K562 (cell line): ENCODE measurements around the gene KCNK10. TPM values are rescaled to one million over a fixed set of nuclear protein-coding genes. Genes with fewer than 3 reads are reported as not detected.
A peak's percentile ranks its signal among the peaks of the same experiment; 100 is the strongest.

Experiments used
- ATAC-seq: fragments of 200-7000 bp; cut with Tn5 transposase; 3 replicates; pipeline ENCODE4 v1.9.1; 2020; ENCODE audit warnings: moderate library complexity
- BruUV-seq: library from RNA; stranded (reverse); fragments of 400-500 nt; replicated peaks from 2 replicates; lab custom pipeline; 2021; lab: Mats Ljungman, UMichigan
- CTCF ChIA-PET: fragments of 300-600 bp; formaldehyde crosslinking; extraction: SDS; loops from one replicate; lab custom pipeline; 2021; ENCODE audit warnings: low intra/inter-chr PET ratio; lab: Yijun Ruan, JAX
- POLR2A ChIA-PET: fragments of 300-600, 350-650 bp; sonication (Branson Sonifier 250); formaldehyde crosslinking; extraction: SDS; loops from one replicate; lab custom pipeline; 2021; ENCODE audit warnings: antibody characterized with exemption, inconsistent platforms; lab: Yijun Ruan, JAX
- DNase-seq, 4 experiments: peaks; one replicate each; pipeline versions ENCODE4 v3.0.0 to v3.0.0-alpha.2; 2011 to 2018; ENCODE audit warnings: low spot score in 3 of 4, mixed read lengths in 3 of 4; ENCODE audit errors: extremely low read depth in 1 of 4
- FAIRE-seq: peaks from 2 replicates; lab custom pipeline; 2011; peaks lifted over from hg19 to GRCh38; lab: Jason Lieb, UNC
- H2AFZ ChIP-seq: 2 replicates; pipeline ENCODE4 v1.6.0; 2011; ENCODE audit warnings: low read depth, low read length, control low read depth, inconsistent platforms
- H3K27ac ChIP-seq: fragments of 200-600 bp; 3 replicates; pipeline ENCODE4 v1.8.0; 2011; ENCODE audit warnings: low read depth, mild to moderate bottlenecking, control low read depth, inconsistent platforms, low read length, moderate library complexity, mixed read lengths; ENCODE audit errors: extremely low read depth
- H3K27me3 ChIP-seq, 2 experiments: fragments of 300-600 bp in 1 of 2; 2 replicates in 1 of 2; 3 replicates in 1 of 2; pipeline versions ENCODE4 v1.6.0 to v1.8.0; 2011; ENCODE audit warnings: inconsistent platforms in 2 of 2, low read length in 2 of 2, mild to moderate bottlenecking in 1 of 2, mixed read lengths in 1 of 2, moderate library complexity in 1 of 2; ENCODE audit not compliant: control insufficient read depth in 2 of 2, insufficient read depth in 2 of 2
- H3K36me3 ChIP-seq: fragments of 300-600 bp; 3 replicates; pipeline ENCODE4 v1.8.0; 2011; ENCODE audit warnings: mild to moderate bottlenecking, low read length, inconsistent platforms; ENCODE audit not compliant: control insufficient read depth, insufficient read depth
- H3K4me1 ChIP-seq, 2 experiments: fragments of 200-600 bp in 1 of 2; replicated peaks in 1 of 2; 2 replicates in 1 of 2; 3 replicates in 1 of 2; pipeline versions ENCODE4 v1.5.1 to v1.8.0; 2011; ENCODE audit warnings: inconsistent platforms in 2 of 2, low read length in 2 of 2, mild to moderate bottlenecking in 1 of 2, mixed read lengths in 1 of 2, moderate library complexity in 1 of 2; ENCODE audit not compliant: control insufficient read depth in 2 of 2, insufficient read depth in 2 of 2
- H3K4me2 ChIP-seq: 2 replicates; pipeline ENCODE4 v1.6.1; 2011; ENCODE audit warnings: low read length, control low read depth, inconsistent platforms, mixed read lengths; ENCODE audit not compliant: insufficient read depth
- H3K4me3 ChIP-seq: fragments of 200-600 bp; sonication (generic), shearing (Covaris generic); 2 replicates; pipeline ENCODE4 v1.5.1; 2016; ENCODE audit warnings: control low read depth, inconsistent platforms
- H3K79me2 ChIP-seq: fragments of 200-600 bp; 3 replicates; pipeline ENCODE4 v1.8.0; 2011; ENCODE audit warnings: low read length, inconsistent platforms; ENCODE audit not compliant: control insufficient read depth, insufficient read depth
- H3K9ac ChIP-seq, 2 experiments: 2 replicates each; pipeline versions ENCODE4 v1.6.0 to v1.6.1; 2011; ENCODE audit warnings: low read depth in 2 of 2, low read length in 2 of 2, control low read depth in 1 of 2, inconsistent platforms in 1 of 2, mild to moderate bottlenecking in 1 of 2, mixed read lengths in 1 of 2; ENCODE audit not compliant: insufficient read depth in 1 of 2
- H3K9me1 ChIP-seq: one replicate; pipeline ENCODE4 v1.6.0; 2011; ENCODE audit warnings: inconsistent platforms, mild to moderate bottlenecking, low read length, moderate library complexity; ENCODE audit not compliant: control insufficient read depth, insufficient read depth
- H3K9me3 ChIP-seq: replicated peaks from 2 replicates; pipeline ENCODE4 v1.5.1; 2011; ENCODE audit warnings: low read depth, low read length, inconsistent platforms; ENCODE audit not compliant: control insufficient read depth, insufficient read depth
- H4K20me1 ChIP-seq: replicated peaks from 2 replicates; pipeline ENCODE4 v1.6.1; 2011; ENCODE audit warnings: low read length, inconsistent platforms, mixed read lengths; ENCODE audit not compliant: control insufficient read depth, insufficient read depth
- BMI1 ChIP-seq: fragments of 150-350 bp; IDR thresholded peaks from 2 replicates; pipeline ENCODE4 v1.6.1; 2014; ENCODE audit warnings: low read length
- FOSL1 ChIP-seq: fragments of 200-800 bp; sonication (Bioruptor generic); conservative IDR thresholded peaks from 2 replicates; pipeline ENCODE4 v1.6.1; 2016; ENCODE audit warnings: missing genetic modification characterization, missing compliant biosample characterization
- HNRNPLL ChIP-seq: fragments of 200-400 bp; formaldehyde crosslinking; IDR thresholded peaks from 2 replicates; pipeline ENCODE4 v1.6.1; 2017; ENCODE audit warnings: low read length, low read depth, mild to moderate bottlenecking; ENCODE audit not compliant: poor library complexity, severe bottlenecking
- JUND ChIP-seq, 2 experiments: IDR thresholded peaks; 2 replicates in 1 of 2; 3 replicates in 1 of 2; pipeline ENCODE4 v1.6.1; 2011; ENCODE audit warnings: borderline replicate concordance in 2 of 2, low read depth in 2 of 2, low read length in 2 of 2, improper control_type of control experiment in 1 of 2, missing biosample characterization in 1 of 2, missing genetic modification characterization in 1 of 2, missing genetic modification reagents in 1 of 2
- MEIS2 ChIP-seq: fragments of 450-650 bp; IDR thresholded peaks from 2 replicates; pipeline ENCODE4 v1.6.1; 2014; ENCODE audit warnings: mild to moderate bottlenecking; ENCODE audit not compliant: partially characterized antibody
- MTF1 ChIP-seq: fragments of 250-450 bp; sonication (Bioruptor Pico); IDR thresholded peaks from 2 replicates; pipeline ENCODE4 v1.9.0; 2021; ENCODE audit warnings: moderate library complexity, mild to moderate bottlenecking, inconsistent platforms, borderline replicate concordance
- NBN ChIP-seq: fragments of 450-650 bp; IDR thresholded peaks from 2 replicates; pipeline ENCODE4 v1.6.1; 2016; ENCODE audit warnings: low read depth, mild to moderate bottlenecking
- NEUROD1 ChIP-seq: fragments of 150-350 bp; IDR thresholded peaks from 2 replicates; pipeline ENCODE4 v1.6.1; 2014; ENCODE audit warnings: borderline replicate concordance, low read length, low read depth; ENCODE audit not compliant: partially characterized antibody
- PCBP1 ChIP-seq: fragments of 200-400 bp; formaldehyde crosslinking; IDR thresholded peaks from 2 replicates; pipeline ENCODE4 v1.6.1; 2018; ENCODE audit warnings: mild to moderate bottlenecking, low read depth, low read length; ENCODE audit not compliant: poor library complexity, severe bottlenecking
- PKNOX1 ChIP-seq: fragments of 450-650 bp; IDR thresholded peaks from 2 replicates; pipeline ENCODE4 v1.6.1; 2016
- PTBP1 ChIP-seq: fragments of 200-400 bp; formaldehyde crosslinking; IDR thresholded peaks from 2 replicates; pipeline ENCODE4 v1.6.1; 2017; ENCODE audit warnings: low read depth, low read length
- PYGO2 ChIP-seq: fragments of 450-650 bp; IDR thresholded peaks from 2 replicates; pipeline ENCODE4 v1.6.1; 2016; ENCODE audit warnings: mild to moderate bottlenecking, missing genetic modification characterization, moderate library complexity, missing compliant biosample characterization
- RNF2 ChIP-seq: sonication (generic); IDR thresholded peaks from 2 replicates; pipeline ENCODE4 v1.6.1; 2016
- SNIP1 ChIP-seq: fragments of 450-650 bp; IDR thresholded peaks from 2 replicates; pipeline ENCODE4 v1.7.1; 2017; ENCODE audit warnings: low read depth, mild to moderate bottlenecking
- SPI1 ChIP-seq: IDR thresholded peaks from 2 replicates; pipeline ENCODE4 v1.6.1; 2011; ENCODE audit warnings: low read depth, low read length, control low read depth, borderline replicate concordance
- SREBF2 ChIP-seq: sonication (generic); formaldehyde crosslinking; IDR thresholded peaks from 2 replicates; pipeline ENCODE4 v1.4.0; 2020; ENCODE audit warnings: mild to moderate bottlenecking, missing genetic modification reagents
- THAP12 ChIP-seq: fragments of 250-450 bp; sonication (Bioruptor Pico); IDR thresholded peaks from 2 replicates; pipeline ENCODE4 v1.9.0; 2021; ENCODE audit warnings: mild to moderate bottlenecking, inconsistent platforms
- ZNF175 ChIP-seq: fragments of 200-800 bp; sonication (Bioruptor generic); IDR thresholded peaks from 2 replicates; pipeline ENCODE4 v1.6.1; 2016; ENCODE audit warnings: low read depth, mild to moderate bottlenecking, missing genetic modification characterization, missing compliant biosample characterization
- ZNF384 ChIP-seq: IDR thresholded peaks from 2 replicates; pipeline ENCODE4 v1.6.1; 2012; ENCODE audit warnings: low read depth, low read length, improper control_type of control experiment
- ZNF436 ChIP-seq: fragments of 250-450, 450-650 bp; sonication (Bioruptor Pico); formaldehyde crosslinking; IDR thresholded peaks from 2 replicates; pipeline ENCODE4 v1.7.0; 2020; ENCODE audit warnings: mild to moderate bottlenecking
- ZNF780A ChIP-seq: fragments of 250-450 bp; sonication (Bioruptor Pico); IDR thresholded peaks from 2 replicates; pipeline ENCODE4 v1.5.0; 2021; ENCODE audit warnings: mild to moderate bottlenecking
- ZNF785 ChIP-seq: fragments of 250-450 bp; sonication (Bioruptor Pico); IDR thresholded peaks from 2 replicates; pipeline ENCODE4 v1.4.0; 2020; ENCODE audit warnings: mild to moderate bottlenecking
- WGBS: fragments of 100-300 bp; shearing (Covaris generic); methylation state at CpG from one replicate; pipeline ENCODE4 v1.1.6; 2016; ENCODE audit warnings: low coverage, mixed read lengths; ENCODE audit not compliant: insufficient coverage; ENCODE audit errors: missing lambda C conversion rate; 5-methylcytosine and 5-hydroxymethylcytosine counted together
- in situ Hi-C: fragments of 300-500 bp; cut with MboI; formaldehyde crosslinking; loops from 4 replicates; pipeline ENCODE4 v1.15.0; 2018; ENCODE audit warnings: inconsistent platforms, mixed read lengths
- intact Hi-C: fragments of 100-400 bp; cut with micrococcal nuclease; formaldehyde crosslinking; loops from 2 replicates; pipeline ENCODE4 v1.14.2; 2022
- polyA plus RNA-seq, 8 experiments: library from polyadenylated mRNA; depleted of rRNA in 4 of 8; stranded (reverse) in 5 of 8; unstranded in 3 of 8; fragments of >200 nt; fragmentation: Nextera tagmentation in 2 of 8; fragmentation: Illumina TruSeq in 1 of 8; extraction: Ambion mirVana in 2 of 8; extraction: Trizol in 1 of 8; gene quantifications; 2 replicates each; pipeline versions ENCODE4 v1.2.1 to v1.2.3, GENCODE V29; 2011 to 2014; ENCODE audit warnings: inconsistent platforms in 1 of 8, missing spikeins in 1 of 8
- total RNA-seq, 7 experiments: library from RNA; depleted of rRNA in 6 of 7; stranded (reverse); fragments of >200 nt in 6 of 7; fragmentation: Illumina TruSeq in 2 of 7; extraction: Trizol in 2 of 7; gene quantifications; 2 replicates each; pipeline versions ENCODE4 v1.2.1 to v1.2.3, GENCODE V29; 2011 to 2021; ENCODE audit warnings: low replicate concordance in 1 of 7

Gene KCNK10
- total and polyA plus RNA-seq, 9 of the 15 experiments (the other 6 are each of a cell fraction or from before 2014, with no cell fraction given): not detected

GRCh38 chr14:88248606-88249005 is 74.5 kb downstream of the KCNK10 start:
- no peaks in the 10 kb centered on the region for H3K9me3 ChIP-seq
- H3K9me1 ChIP-seq: no peaks in the 10 kb centered on the region
- H3K27me3 ChIP-seq: 0 out of 5 replicates have a peak, but pooled peaks cover 0 to 5% of the 10 kb centered on the region in 2 experiments
- H3K9ac ChIP-seq: no peak overlapping the region
- DNase-seq: no peak
- no peak for ATAC-seq
- in situ Hi-C loops: no loop called here
- 0% methylated on average over 4 of the region's 4 CpGs for WGBS
- H2AFZ ChIP-seq: no peak overlapping the region
- POLR2A ChIA-PET: interaction anchor here (0.7 kb wide), 1 partner anchor 132 kb away, joined by 3 read pairs; no protein-coding TSS in a partner anchor
- no peak overlapping the region for H3K27ac ChIP-seq
- CTCF ChIA-PET: no interaction called here
- H3K4me2 ChIP-seq: no peak overlapping the region
- H3K4me1 ChIP-seq: no peaks in the 10 kb centered on the region
- no peaks in the 10 kb centered on the region for H3K36me3 ChIP-seq
- H4K20me1 ChIP-seq: no peaks in the 10 kb centered on the region
- intact Hi-C loops: no loop called here
- no TSS peak for BruUV-seq
- H3K4me3 ChIP-seq: no peak overlapping the region
- FAIRE-seq: no peak
- H3K79me2 ChIP-seq: no peaks in the 10 kb centered on the region
- TF ChIP-seq MTF1 (CRISPR knock-in tag) (no peak), MEIS2 (peak; percentile 43), ZNF436 (no peak), THAP12 (CRISPR knock-in tag) (no peak), HNRNPLL (no peak), SPI1 (peak; percentile 64; the same call in 1 of the 2 replicates), JUND (IDR thresholded peaks at IDR 0.05; ENCODE audit: borderline replicate concordance, low read depth, low read length) (peak; percentile 65; the same call in 1 of the 2 replicates), JUND (tag; IDR thresholded peaks at IDR 0.05; ENCODE audit: borderline replicate concordance, low read depth, low read length) (peak; percentile 64; the same call in 1 of the 3 replicates), PTBP1 (no peak), FOSL1 (tag) (peak; percentile 59), RNF2 (no peak), BMI1 (no peak), PKNOX1 (peak; percentile 25; the same call in 1 of the 2 replicates), ZNF780A (CRISPR knock-in tag) (no peak), ZNF785 (CRISPR knock-in tag) (no peak), PYGO2 (tag) (no peak), NBN (no peak), ZNF384 (0 out of 2 replicates have a peak, but pooled peaks have one; percentile 13), ZNF175 (CRISPR knock-in tag) (no peak), SREBF2 (no peak), PCBP1 (no peak), SNIP1 (no peak), NEUROD1 (no peak)
